ELR (cell line): ENCODE measurements around the gene COL23A1.
"Not testable (repeated sequence)": the region's sequence is repeated elsewhere in the genome, so short reads cannot be mapped to it uniquely, and the experiment has no call there.

Source experiments
- DNase-seq: peaks from one replicate; pipeline ENCODE4 v3.0.0-alpha.2; 2015; ENCODE audit warnings: low read depth

Gene COL23A1

DNA sequence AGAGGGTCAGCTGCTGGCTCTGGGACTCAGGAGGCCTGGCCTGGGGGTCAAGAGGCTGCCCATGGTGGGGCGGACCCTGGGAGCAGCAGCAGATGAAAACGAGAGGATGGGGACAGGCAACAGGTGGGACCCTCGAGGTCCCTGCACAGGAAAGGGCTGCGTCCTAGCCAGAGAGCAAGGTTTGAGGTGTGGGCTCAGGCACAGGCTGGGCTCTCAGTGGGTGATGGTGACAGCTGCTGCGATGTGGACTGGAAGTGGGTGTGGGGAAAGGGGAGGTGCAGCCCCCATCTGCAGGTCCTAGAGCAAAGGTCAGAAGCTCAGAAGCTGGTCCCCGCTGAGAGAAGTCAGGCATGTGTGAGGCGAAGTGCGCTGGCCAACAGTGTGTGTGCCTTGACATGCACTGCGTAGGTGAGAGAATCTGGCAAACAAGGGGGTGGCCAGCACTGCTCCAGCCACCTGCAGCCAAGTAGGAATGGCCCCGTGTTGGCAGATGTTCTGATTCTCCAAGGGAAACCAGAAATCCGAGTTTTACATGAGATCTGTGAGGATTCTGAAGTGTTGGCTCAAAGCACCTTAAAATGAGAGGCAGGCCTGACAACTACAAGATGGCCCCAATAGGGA lies 85.7 kb downstream of the COL23A1 start:
- DNase-seq: no peak

- peak; percentile 40 for DNase-seq
Measured at GRCh38 chr5:178502401-178503100, 87.6 kb downstream of the COL23A1 start.

GRCh38 chr5:178499352-178499751 lies 90.8 kb downstream of the COL23A1 start:
- DNase-seq: no peak

DNA sequence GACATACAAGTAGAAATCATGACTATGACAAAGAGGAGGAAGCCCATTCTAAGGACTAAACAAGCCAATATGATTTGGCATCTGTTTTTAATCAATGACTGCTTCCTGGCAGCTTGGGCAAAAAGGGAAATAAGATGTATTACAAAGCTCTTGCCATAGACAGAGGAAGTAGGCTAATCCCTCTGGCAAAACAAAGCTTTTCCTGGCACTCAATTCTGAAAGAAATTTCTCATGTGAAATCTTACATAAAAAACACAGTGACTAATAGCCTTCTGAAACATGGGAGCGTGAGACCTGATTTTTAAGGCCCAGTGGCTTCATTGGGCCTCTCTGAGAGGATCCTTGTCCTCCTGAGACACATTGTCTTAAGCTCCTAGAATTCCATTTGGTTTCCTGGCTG lies 93.6 kb downstream of the COL23A1 start:
- DNase-seq: peak; percentile 5

- DNase-seq: peak; percentile 9
Measured at GRCh38 chr5:178496214-178496613, 94.0 kb downstream of the COL23A1 start.

DNA sequence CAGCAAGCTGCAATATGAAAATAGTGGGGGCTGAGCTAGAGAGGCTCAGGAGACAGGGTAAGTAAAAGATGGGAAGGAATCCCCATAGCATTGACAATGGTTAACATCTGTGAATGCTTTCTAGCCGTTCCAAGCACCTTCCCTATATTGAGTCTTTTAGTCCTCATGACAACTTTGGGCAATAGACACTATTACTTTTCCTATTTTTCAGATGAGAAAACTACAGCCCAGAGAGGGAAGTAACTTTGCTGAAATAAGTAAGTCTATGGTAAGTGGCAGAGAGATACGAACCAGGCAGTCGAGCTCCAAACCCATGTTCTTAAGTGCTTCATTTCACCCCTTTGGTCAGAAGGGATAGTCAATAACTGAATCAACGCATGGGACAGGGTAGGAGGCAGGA lies 94.5 kb downstream of the COL23A1 start:
- no peak for DNase-seq

- no peak for DNase-seq
Measured at GRCh38 chr5:178492278-178492677, 97.9 kb downstream of the COL23A1 start.

GRCh38 chr5:178490935-178491652 lies 99.1 kb downstream of the COL23A1 start:
- DNase-seq: no peak

DNA sequence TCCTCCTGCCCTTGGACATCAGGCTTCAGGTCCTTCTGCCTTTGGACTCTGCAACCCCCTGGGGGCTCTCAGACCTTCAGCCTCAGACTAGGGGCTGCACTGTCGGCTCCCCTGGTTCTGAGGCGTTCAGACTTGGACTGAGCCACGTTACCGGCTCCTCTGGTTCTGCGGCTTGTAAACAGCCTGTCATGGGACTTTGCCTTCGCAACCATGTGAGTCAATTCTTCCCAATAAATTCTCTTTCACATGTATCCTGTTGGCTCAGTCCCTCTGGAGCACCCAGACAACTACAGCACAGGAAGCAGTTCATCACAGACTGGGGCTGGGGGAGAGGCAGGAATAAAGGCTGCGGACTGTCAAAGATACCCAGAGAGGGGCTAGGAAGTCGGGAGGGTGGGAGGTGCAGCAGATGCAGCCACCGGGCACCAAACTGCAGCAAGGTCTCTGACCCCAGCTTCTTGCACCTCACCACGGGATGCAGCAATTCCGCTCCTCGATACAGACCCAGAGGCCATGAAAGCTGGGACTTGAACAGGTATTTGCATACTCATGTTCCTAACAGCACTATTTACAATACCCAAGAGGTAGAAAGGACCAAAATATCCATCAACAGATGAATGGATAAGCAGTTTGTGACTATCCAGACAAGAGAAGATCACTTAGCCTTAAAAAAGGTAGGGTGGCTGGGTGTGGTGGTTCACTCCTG lies 100.8 kb downstream of the COL23A1 start:
- no peak for DNase-seq

- DNase-seq: no peak
Measured at GRCh38 chr5:178488696-178489095, 101.5 kb downstream of the COL23A1 start.

GRCh38 chr5:178487911-178488600 lies 102.1 kb downstream of the COL23A1 start:
- DNase-seq: no peak

DNA sequence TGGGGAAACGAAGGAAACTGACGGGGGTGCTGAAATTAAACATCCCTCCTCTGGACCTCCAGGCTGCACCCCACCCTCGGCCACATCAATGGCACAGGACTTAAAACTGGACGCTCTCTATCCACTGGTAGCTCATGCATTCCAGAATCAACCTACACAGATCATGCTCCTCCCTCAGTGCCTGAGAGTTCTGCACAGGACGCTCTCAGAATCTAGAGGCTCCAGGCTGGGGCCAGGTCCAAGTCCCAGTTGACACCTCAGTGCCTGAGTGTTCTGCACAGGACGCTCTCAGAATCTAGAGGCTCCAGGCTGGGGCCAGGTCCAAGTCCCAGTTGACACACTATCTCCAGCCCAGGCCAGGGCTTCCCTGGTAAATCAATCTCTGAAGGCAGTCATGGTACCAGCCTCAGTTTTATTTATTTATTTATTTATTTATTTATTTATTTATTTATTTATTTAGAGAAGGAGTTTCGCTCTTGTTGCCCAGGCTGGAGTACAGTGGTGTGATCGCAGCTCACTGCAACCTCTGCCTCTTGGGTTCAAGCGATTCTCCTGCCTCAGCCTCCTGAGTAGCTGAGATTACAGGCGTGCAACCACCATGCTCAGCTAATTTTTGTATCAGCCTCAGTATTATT lies 103.2 kb downstream of the COL23A1 start:
- DNase-seq: not testable (repeated sequence)

DNA sequence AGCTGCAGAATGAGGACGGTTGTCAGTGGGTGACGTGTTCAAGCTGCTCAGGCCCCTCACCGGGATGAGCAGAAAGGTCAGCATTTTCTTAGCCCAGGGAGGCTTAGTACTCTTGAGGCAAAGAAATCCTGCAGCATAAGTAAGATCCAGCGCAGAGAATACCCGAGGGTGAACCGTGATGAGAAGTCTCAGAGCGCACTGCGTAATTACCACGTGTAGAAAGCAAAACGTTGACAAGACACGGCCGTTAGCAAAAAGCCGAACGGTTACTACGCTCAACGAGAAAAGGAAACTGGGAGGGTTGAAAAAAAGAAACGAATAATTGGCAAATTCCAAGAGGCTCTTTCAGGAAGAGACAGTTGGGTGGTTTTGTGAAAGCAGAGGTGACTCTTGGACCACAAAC lies 104.0 kb downstream of the COL23A1 start:
- no peak for DNase-seq

GRCh38 chr5:178483620-178484019 lies 106.6 kb downstream of the COL23A1 start:
- no peak for DNase-seq

DNA sequence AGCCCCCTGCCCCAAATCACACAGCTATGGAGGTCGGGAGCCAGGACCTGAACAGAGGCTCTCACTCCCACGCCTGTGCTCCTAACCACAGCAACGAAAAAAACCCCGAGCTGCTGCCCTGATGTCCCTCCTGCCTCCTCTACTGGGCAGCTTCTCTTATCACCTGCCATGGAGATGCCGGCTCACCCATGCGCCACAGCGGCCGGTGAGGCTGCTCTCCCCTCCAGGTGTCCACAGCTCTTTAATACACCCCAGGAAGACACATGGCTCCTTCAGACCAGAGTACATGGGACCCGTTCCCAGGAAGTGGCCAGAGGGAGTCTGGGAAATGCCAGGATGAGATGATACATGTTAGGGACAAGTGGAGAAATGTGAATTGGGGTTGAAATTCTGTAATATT lies 110.9 kb downstream of the COL23A1 start:
- no peak for DNase-seq

DNA sequence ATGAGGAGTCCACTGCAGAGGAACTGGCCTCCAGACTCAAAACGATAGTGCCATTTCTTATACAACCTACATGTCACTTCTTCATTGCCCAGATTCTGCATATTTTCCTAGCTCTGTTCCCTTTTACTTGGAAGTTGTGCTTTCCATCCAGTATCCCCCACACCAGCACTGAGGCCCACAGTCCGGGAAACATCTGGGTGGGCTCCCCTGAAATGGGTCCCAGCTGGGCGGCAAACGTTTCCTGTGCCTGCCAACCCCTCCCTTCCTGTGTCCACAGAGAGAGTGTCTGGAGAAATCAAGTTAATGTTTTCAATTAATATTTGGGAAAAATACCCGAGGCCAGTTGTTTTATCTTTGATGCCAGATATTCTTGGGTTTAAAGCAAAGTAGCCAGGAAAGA lies 111.8 kb downstream of the COL23A1 start:
- DNase-seq: no peak

- no peak for DNase-seq
Measured at GRCh38 chr5:178477802-178478201, 112.4 kb downstream of the COL23A1 start.

- DNase-seq: no peak
Measured at GRCh38 chr5:178476972-178477754, 113.0 kb downstream of the COL23A1 start.

DNA sequence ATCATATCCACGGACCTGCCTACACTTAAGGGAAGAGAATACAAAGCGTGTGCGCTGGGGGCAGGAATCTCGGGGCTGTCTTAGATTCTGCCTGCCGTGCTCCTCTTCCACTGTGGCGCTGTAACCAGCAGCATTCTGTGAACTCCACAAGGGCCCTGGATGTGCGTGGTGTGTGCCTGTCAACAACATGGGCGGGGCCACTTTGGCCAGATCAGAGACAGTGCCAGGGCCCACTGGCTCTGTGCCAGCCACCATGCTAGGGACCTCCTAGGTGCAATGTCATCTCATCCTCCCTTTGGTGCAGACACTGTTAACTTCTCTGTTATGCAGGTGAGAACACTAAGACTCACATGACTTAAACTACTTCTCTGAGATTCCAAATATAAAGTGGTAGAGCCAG lies 113.7 kb downstream of the COL23A1 start:
- DNase-seq: no peak

GRCh38 chr5:178475422-178475821 lies 114.8 kb downstream of the COL23A1 start:
- DNase-seq: no peak
